WTC11 (cell line): ENCODE data around the gene FADD. TPM values are rescaled to one million over a fixed set of nuclear protein-coding genes. Genes with fewer than 3 reads are reported as not detected.
A peak's percentile ranks its signal among the peaks of the same experiment; 100 is the strongest.

ENCODE experiments used
- ATAC-seq: fragments of 200-7000 bp; cut with Tn5 transposase; 2 replicates; pipeline ENCODE4 v1.10.0; 2021; ENCODE audit warnings: mild to moderate bottlenecking, moderate library complexity
- CTCF ChIA-PET: fragments of 300-600 bp; sonication (Branson Sonifier 250); formaldehyde crosslinking; loops from one replicate; lab custom pipeline; 2021; ENCODE audit warnings: antibody characterized with exemption; lab: Charles Lee
- POLR2A ChIA-PET: fragments of 350-600 bp; sonication (Branson Sonifier 250); formaldehyde crosslinking; loops from one replicate; lab custom pipeline; 2021; ENCODE audit warnings: antibody characterized with exemption; lab: Charles Lee
- DNase-seq: peaks from one replicate; pipeline ENCODE4 v3.0.0; 2021; ENCODE audit warnings: low spot score
- H3K27ac Mint-ChIP-seq: 2 replicates; pipeline ENCODE4 v1.8.0; 2021; ENCODE audit warnings: mixed read lengths
- H3K27me3 Mint-ChIP-seq: 2 replicates; pipeline ENCODE4 v1.8.0; 2021; ENCODE audit warnings: low read depth, mild to moderate bottlenecking, moderate library complexity, mixed read lengths
- H3K36me3 Mint-ChIP-seq: 2 replicates; pipeline ENCODE4 v1.8.0; 2021; ENCODE audit warnings: mixed read lengths
- H3K4me1 Mint-ChIP-seq: 2 replicates; pipeline ENCODE4 v1.8.0; 2022; ENCODE audit warnings: mixed read lengths
- H3K4me3 Mint-ChIP-seq: 2 replicates; pipeline ENCODE4 v1.8.0; 2021; ENCODE audit warnings: mild to moderate bottlenecking, moderate library complexity, mixed read lengths
- H3K9me3 Mint-ChIP-seq: 2 replicates; pipeline ENCODE4 v1.8.0; 2021; ENCODE audit warnings: mixed read lengths
- ATF1 ChIP-seq: sonication (generic); formaldehyde crosslinking; IDR thresholded peaks from 2 replicates; pipeline ENCODE4 v1.8.1; 2023; ENCODE audit warnings: mild to moderate bottlenecking, moderate library complexity, missing genetic modification reagents
- CDX4 ChIP-seq: fragments of 250-450 bp; sonication (Bioruptor Pico); IDR thresholded peaks from 2 replicates; pipeline ENCODE4 v1.9.0; 2021; ENCODE audit warnings: moderate library complexity, mild to moderate bottlenecking, inconsistent platforms, borderline replicate concordance
- E2F5 ChIP-seq: sonication (generic); formaldehyde crosslinking; IDR thresholded peaks from 2 replicates; pipeline ENCODE4 v1.8.1; 2022; ENCODE audit warnings: mild to moderate bottlenecking, moderate library complexity, missing genetic modification reagents
- ERG ChIP-seq: fragments of 250-450 bp; sonication (Bioruptor Pico); IDR thresholded peaks from 2 replicates; pipeline ENCODE4 v1.8.0; 2021; ENCODE audit warnings: mild to moderate bottlenecking
- ESRRA ChIP-seq: sonication (generic); formaldehyde crosslinking; IDR thresholded peaks from 2 replicates; pipeline ENCODE4 v1.8.1; 2022; ENCODE audit warnings: mild to moderate bottlenecking, missing genetic modification reagents, borderline replicate concordance
- FOXK1 ChIP-seq: sonication (generic); formaldehyde crosslinking; IDR thresholded peaks from 2 replicates; pipeline ENCODE4 v1.8.0; 2022; ENCODE audit warnings: mild to moderate bottlenecking, moderate library complexity, missing genetic modification reagents
- HMGXB4 ChIP-seq: sonication (generic); formaldehyde crosslinking; IDR thresholded peaks from 2 replicates; pipeline ENCODE4 v1.8.1; 2023; ENCODE audit warnings: mild to moderate bottlenecking, moderate library complexity, missing genetic modification reagents
- NR2C2 ChIP-seq: sonication (generic); formaldehyde crosslinking; IDR thresholded peaks from 2 replicates; pipeline ENCODE4 v1.8.0; 2022; ENCODE audit warnings: mild to moderate bottlenecking, missing genetic modification reagents
- NR3C1 ChIP-seq: sonication (generic); formaldehyde crosslinking; conservative IDR thresholded peaks from 2 replicates; pipeline ENCODE4 v1.8.1; 2023; ENCODE audit warnings: low read depth, mild to moderate bottlenecking, missing genetic modification reagents
- RORB ChIP-seq: fragments of 250-450 bp; sonication (Bioruptor Pico); IDR thresholded peaks from 2 replicates; pipeline ENCODE4 v1.9.0; 2021; ENCODE audit warnings: mild to moderate bottlenecking
- SMAD4 ChIP-seq: sonication (generic); formaldehyde crosslinking; IDR thresholded peaks from 2 replicates; pipeline ENCODE4 v1.8.0; 2022; ENCODE audit warnings: mild to moderate bottlenecking, missing genetic modification reagents
- SP1 ChIP-seq: sonication (generic); formaldehyde crosslinking; conservative IDR thresholded peaks from 2 replicates; pipeline ENCODE4 v1.8.1; 2022; ENCODE audit warnings: missing genetic modification reagents
- TCF7 ChIP-seq: sonication (generic); formaldehyde crosslinking; IDR thresholded peaks from 2 replicates; pipeline ENCODE4 v1.8.0; 2022; ENCODE audit warnings: mild to moderate bottlenecking, low read depth, missing genetic modification reagents, moderate library complexity
- USF2 ChIP-seq: sonication (generic); formaldehyde crosslinking; IDR thresholded peaks from 2 replicates; pipeline ENCODE4 v1.8.1; 2023; ENCODE audit warnings: mild to moderate bottlenecking, missing genetic modification reagents, moderate library complexity
- ZBTB21 ChIP-seq: sonication (generic); formaldehyde crosslinking; IDR thresholded peaks from 2 replicates; pipeline ENCODE4 v1.8.1; 2023; ENCODE audit warnings: mild to moderate bottlenecking, missing genetic modification reagents, borderline replicate concordance
- ZNF121 ChIP-seq: sonication (generic); formaldehyde crosslinking; IDR thresholded peaks from 2 replicates; pipeline ENCODE4 v1.8.0; 2023; ENCODE audit warnings: missing genetic modification reagents
- ZNF138 ChIP-seq: sonication (generic); formaldehyde crosslinking; conservative IDR thresholded peaks from 2 replicates; pipeline ENCODE4 v1.8.1; 2022; ENCODE audit warnings: mild to moderate bottlenecking, moderate library complexity, missing genetic modification reagents
- ZNF396 ChIP-seq: fragments of 250-450 bp; sonication (Bioruptor Pico); IDR thresholded peaks from 2 replicates; pipeline ENCODE4 v1.8.0; 2021; ENCODE audit warnings: mild to moderate bottlenecking, moderate library complexity, borderline replicate concordance
- ZNF512 ChIP-seq: sonication (generic); formaldehyde crosslinking; IDR thresholded peaks from 2 replicates; pipeline ENCODE4 v1.8.1; 2022; ENCODE audit warnings: missing genetic modification reagents, borderline replicate concordance
- total RNA-seq: library from RNA; stranded (reverse); gene quantifications from 3 replicates; pipeline ENCODE4 v1.2.3, GENCODE V29; 2021

Gene FADD
- total RNA-seq, 1 experiment from 2014 or later: 49.0 TPM

GRCh38 chr11:70206226-70206981, 3.3 kb downstream of the FADD start (continued):
- TF ChIP-seq ERG (CRISPR knock-in tag): no peak
- no peak for TF ChIP-seq SP1 (CRISPR knock-in tag)
- no peak for TF ChIP-seq ZBTB21
- TF ChIP-seq, all 79 proteins: peak for 0

- no peak overlapping the region for H3K4me3 Mint-ChIP-seq
- TF ChIP-seq ZNF138 (CRISPR knock-in tag): no peak
- TF ChIP-seq ATF1: no peak
- no peak for TF ChIP-seq SMAD4 (CRISPR knock-in tag)
- no peak for TF ChIP-seq ESRRA (CRISPR knock-in tag)
- no peak for TF ChIP-seq ZNF512
- no peak for TF ChIP-seq ZNF396 (CRISPR knock-in tag)
- no peak for TF ChIP-seq NR3C1 (CRISPR knock-in tag)
- TF ChIP-seq CDX4 (CRISPR knock-in tag): no peak
- no peak for TF ChIP-seq E2F5 (CRISPR knock-in tag)
- no peak for TF ChIP-seq RORB (CRISPR knock-in tag)
- TF ChIP-seq FOXK1 (CRISPR knock-in tag): no peak
- no peak for TF ChIP-seq HMGXB4 (CRISPR knock-in tag)
- TF ChIP-seq ZNF121 (CRISPR knock-in tag): no peak
- no peak for TF ChIP-seq ZBTB21
- TF ChIP-seq USF2 (CRISPR knock-in tag): no peak
- no peak for TF ChIP-seq NR2C2 (CRISPR knock-in tag)
- TF ChIP-seq SP1 (CRISPR knock-in tag): no peak
- TF ChIP-seq TCF7: no peak
- no peak for DNase-seq
- peaks cover 67% of the 10 kb centered on the region for H3K4me1 Mint-ChIP-seq
- H3K27ac Mint-ChIP-seq: 0 out of 2 replicates have a peak overlapping the region, but pooled peaks have one; percentile 41
- POLR2A ChIA-PET: no interaction called here
- no peak for ATAC-seq
- H3K36me3 Mint-ChIP-seq: peaks cover 43% of the 10 kb centered on the region
- no peaks in the 10 kb centered on the region for H3K27me3 Mint-ChIP-seq
- no peaks in the 10 kb centered on the region for H3K9me3 Mint-ChIP-seq
- CTCF ChIA-PET: interaction anchor here (0.6 kb wide), 2 partner anchors 75 to 505 kb away, joined by 3 read pairs; no protein-coding TSS in a partner anchor
Observed at GRCh38 chr11:70206982-70207376, 3.9 kb downstream of the FADD start.
